K562 (cell line): Measurements from ENCODE around the gene CDS2. TPM values are rescaled to one million over a fixed set of nuclear protein-coding genes. Genes with fewer than 3 reads are reported as not detected.

ENCODE experiments used
- polyA plus RNA-seq, 8 experiments: library from polyadenylated mRNA; depleted of rRNA in 4 of 8; stranded (reverse) in 5 of 8; unstranded in 3 of 8; fragments of >200 nt; fragmentation: Nextera tagmentation in 2 of 8; fragmentation: Illumina TruSeq in 1 of 8; extraction: Ambion mirVana in 2 of 8; extraction: Trizol in 1 of 8; gene quantifications; 2 replicates each; pipeline versions ENCODE4 v1.2.1 to v1.2.3, GENCODE V29; 2011 to 2014; ENCODE audit warnings: inconsistent platforms in 1 of 8, missing spikeins in 1 of 8
- small RNA-seq: library from RNA; depleted of rRNA; stranded (forward); fragments of <200 nt; gene quantifications from one replicate; pipeline ENCODE3, GENCODE V24; 2014
- total RNA-seq, 7 experiments: library from RNA; depleted of rRNA in 6 of 7; stranded (reverse); fragments of >200 nt in 6 of 7; fragmentation: Illumina TruSeq in 2 of 7; extraction: Trizol in 2 of 7; gene quantifications; 2 replicates each; pipeline versions ENCODE4 v1.2.1 to v1.2.3, GENCODE V29; 2011 to 2021; ENCODE audit warnings: low replicate concordance in 1 of 7

CDS2 gene
- total and polyA plus RNA-seq, 9 of the 15 experiments (the other 6 are each of a cell fraction or from before 2014, with no cell fraction given), result 6.4 to 46.4 (median 12.2) TPM

Small RNAs within 50 kb of the gene (small RNA-seq; reads per million reads assigned to genes)
- gene RF00019 (not detected), gene RF00568 (not detected), gene RNA5SP474 (1.0 reads per million, percentile 60 among the genes with 10 or more reads in this experiment)

Other genes with a start within 250 kb of the CDS2 start
- 2.4 and 3.5 TPM in 2 replicates for gene SLC23A2, start 125.5 kb upstream of the CDS2 start, total RNA-seq (2014; rRNA removed)
- gene SLC23A2, start 125.5 kb upstream of the CDS2 start, total RNA-seq (2014; rRNA removed; fragmentation: Illumina TruSeq; extraction: Trizol), result 2.9 and 3.1 TPM in 2 replicates
- 3.1 and 3.2 TPM in 2 replicates for gene SLC23A2, start 125.5 kb upstream of the CDS2 start, total RNA-seq (2015; rRNA removed; fragmentation: Illumina TruSeq; extraction: Trizol)
- gene SLC23A2, start 125.5 kb upstream of the CDS2 start, total RNA-seq (2021), result 5.1 and 6.7 TPM in 2 replicates
- 4.0 and 6.3 TPM in 2 replicates for gene SLC23A2, start 125.5 kb upstream of the CDS2 start, polyA plus RNA-seq (2011; rRNA removed)
- 4.3 and 4.5 TPM in 2 replicates for gene SLC23A2, start 125.5 kb upstream of the CDS2 start, polyA plus RNA-seq (2014; fragmentation: Illumina TruSeq; extraction: Trizol)
- gene SLC23A2, start 125.5 kb upstream of the CDS2 start, polyA plus RNA-seq (2014; fragmentation: Nextera tagmentation; extraction: Ambion mirVana), result under 1 TPM; 0.39 to 0.76 TPM
- gene SLC23A2, start 125.5 kb upstream of the CDS2 start, polyA plus RNA-seq (2014; rRNA removed), result 3.3 and 3.6 TPM in 2 replicates
- 73.4 and 76.2 TPM in 2 replicates for gene TMEM230, start 13.9 kb upstream of the CDS2 start, total RNA-seq (2014; rRNA removed)
- 62.3 and 68.0 TPM in 2 replicates for gene TMEM230, start 13.9 kb upstream of the CDS2 start, total RNA-seq (2014; rRNA removed; fragmentation: Illumina TruSeq; extraction: Trizol)
- 61.5 and 67.1 TPM in 2 replicates for gene TMEM230, start 13.9 kb upstream of the CDS2 start, total RNA-seq (2015; rRNA removed; fragmentation: Illumina TruSeq; extraction: Trizol)
- 50.7 and 53.8 TPM in 2 replicates for gene TMEM230, start 13.9 kb upstream of the CDS2 start, total RNA-seq (2021)
- gene TMEM230, start 13.9 kb upstream of the CDS2 start, polyA plus RNA-seq (2011; rRNA removed), result 86.1 and 102 TPM in 2 replicates
- gene TMEM230, start 13.9 kb upstream of the CDS2 start, polyA plus RNA-seq (2014; fragmentation: Illumina TruSeq; extraction: Trizol), result 80.3 and 82.7 TPM in 2 replicates
- 10 to 100 TPM; 21.8 to 30.7 TPM for gene TMEM230, start 13.9 kb upstream of the CDS2 start, polyA plus RNA-seq (2014; fragmentation: Nextera tagmentation; extraction: Ambion mirVana)
- 71.1 and 104 TPM in 2 replicates for gene TMEM230, start 13.9 kb upstream of the CDS2 start, polyA plus RNA-seq (2014; rRNA removed)
- 213 and 229 TPM in 2 replicates for gene PCNA, start 7.0 kb upstream of the CDS2 start, total RNA-seq (2014; rRNA removed)
- gene PCNA, start 7.0 kb upstream of the CDS2 start, total RNA-seq (2014; rRNA removed; fragmentation: Illumina TruSeq; extraction: Trizol), result 291 and 319 TPM in 2 replicates
- gene PCNA, start 7.0 kb upstream of the CDS2 start, total RNA-seq (2015; rRNA removed; fragmentation: Illumina TruSeq; extraction: Trizol), result 283 and 298 TPM in 2 replicates
- 227 and 251 TPM in 2 replicates for gene PCNA, start 7.0 kb upstream of the CDS2 start, total RNA-seq (2021)
- gene PCNA, start 7.0 kb upstream of the CDS2 start, polyA plus RNA-seq (2011; rRNA removed), result 298 and 318 TPM in 2 replicates
- 254 and 287 TPM in 2 replicates for gene PCNA, start 7.0 kb upstream of the CDS2 start, polyA plus RNA-seq (2014; fragmentation: Illumina TruSeq; extraction: Trizol)
- gene PCNA, start 7.0 kb upstream of the CDS2 start, polyA plus RNA-seq (2014; fragmentation: Nextera tagmentation; extraction: Ambion mirVana), result 100 to 1,000 TPM; 352 to 390 TPM
- gene PCNA, start 7.0 kb upstream of the CDS2 start, polyA plus RNA-seq (2014; rRNA removed), result 286 and 294 TPM in 2 replicates
- not detected in 2 replicates for gene PROKR2, start 189.9 kb downstream of the CDS2 start, total RNA-seq (2014; rRNA removed)
- not detected in 2 replicates for gene PROKR2, start 189.9 kb downstream of the CDS2 start, total RNA-seq (2014; rRNA removed; fragmentation: Illumina TruSeq; extraction: Trizol)
- gene PROKR2, start 189.9 kb downstream of the CDS2 start, total RNA-seq (2015; rRNA removed; fragmentation: Illumina TruSeq; extraction: Trizol), result not detected in 2 replicates
- not detected in 2 replicates for gene PROKR2, start 189.9 kb downstream of the CDS2 start, total RNA-seq (2021)
- not detected in 2 replicates for gene PROKR2, start 189.9 kb downstream of the CDS2 start, polyA plus RNA-seq (2011; rRNA removed)
- not detected in 2 replicates for gene PROKR2, start 189.9 kb downstream of the CDS2 start, polyA plus RNA-seq (2014; fragmentation: Illumina TruSeq; extraction: Trizol)
- not detected for gene PROKR2, start 189.9 kb downstream of the CDS2 start, polyA plus RNA-seq (2014; fragmentation: Nextera tagmentation; extraction: Ambion mirVana)
- not detected in 2 replicates for gene PROKR2, start 189.9 kb downstream of the CDS2 start, polyA plus RNA-seq (2014; rRNA removed)